ENCODE results near the gene SERINC4. TPM values are rescaled to one million over a fixed set of nuclear protein-coding genes. Genes with fewer than 3 reads are reported as not detected.
A peak's percentile ranks its signal among the peaks of the same experiment; 100 is the strongest.

SERINC4 gene
- total RNA-seq, 1 donor from 2014 or later: not detected

DNA sequence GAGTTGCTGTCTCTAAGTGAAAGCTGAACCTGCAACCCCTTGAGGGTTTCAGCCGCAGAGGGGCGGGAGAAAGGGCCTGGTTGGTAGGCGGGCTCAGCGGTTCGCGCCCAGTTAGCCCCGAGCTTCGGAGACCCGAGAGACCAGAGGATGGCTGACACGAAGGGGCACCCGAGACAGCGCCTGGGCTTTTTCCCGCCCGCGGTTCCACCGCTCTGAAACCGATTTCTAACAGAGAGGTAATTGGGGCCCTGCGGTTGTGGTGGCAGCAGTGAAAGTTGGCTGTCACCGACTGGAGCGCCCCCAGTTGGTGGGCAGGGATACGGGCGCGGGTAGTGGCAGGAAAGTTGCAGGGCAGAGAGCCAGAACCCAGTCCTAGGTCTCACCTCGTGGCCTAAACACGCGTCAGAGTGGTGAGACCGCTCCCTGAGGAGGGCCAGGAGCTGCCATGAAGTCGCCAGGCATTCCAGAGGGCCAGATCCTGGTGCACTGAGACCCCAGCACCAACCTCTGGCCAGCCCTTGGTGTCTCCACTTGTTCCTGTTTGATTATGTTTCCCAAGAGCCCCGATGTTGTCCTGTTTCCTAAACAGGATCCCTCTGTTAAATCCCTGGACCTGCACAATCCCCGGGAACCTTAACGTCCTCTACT lies 22.6 kb downstream of the SERINC4 start:
- H3K27me3 Mint-ChIP-seq (ENCODE audit: unreplicated experiment): no peaks in the 10 kb centered on the region
- H3K4me3 Mint-ChIP-seq (ENCODE audit: unreplicated experiment): peak overlapping the region; percentile 86
- peaks cover 15% of the 10 kb centered on the region for H3K4me1 Mint-ChIP-seq (ENCODE audit: unreplicated experiment)
- peak overlapping the region; percentile 87 for H3K27ac Mint-ChIP-seq (ENCODE audit: unreplicated experiment)
- DNase-seq (ENCODE audit: extremely low spot score, unreplicated experiment): peak; percentile 89
- no peaks in the 10 kb centered on the region for H3K9me3 Mint-ChIP-seq (ENCODE audit: unreplicated experiment)
- TF ChIP-seq CTCF (IDR thresholded peaks at IDR 0.05): peak; percentile 90
- peaks cover 8% of the 10 kb centered on the region for H3K36me3 Mint-ChIP-seq (ENCODE audit: unreplicated experiment)

- Mint-ChIP-seq H3K4me3 (ENCODE audit: unreplicated experiment) (peak within 1 kb of the TSS; percentile 86), H3K36me3 (ENCODE audit: unreplicated experiment) (peaks cover 14% of the 10 kb centered on the region), H3K4me1 (ENCODE audit: unreplicated experiment) (peaks cover 19% of the 10 kb centered on the region), H3K9me3 (ENCODE audit: unreplicated experiment) (no peaks in the 10 kb centered on the region), H3K27ac (ENCODE audit: unreplicated experiment) (peak within 1 kb of the TSS; percentile 87), H3K27me3 (ENCODE audit: unreplicated experiment) (no peaks in the 10 kb centered on the region)
- DNase-seq (ENCODE audit: extremely low spot score, unreplicated experiment): peak; percentile 89
- TF ChIP-seq CTCF (IDR thresholded peaks at IDR 0.05): no peak
Measured at GRCh38 chr15:43776718-43777266, 23.2 kb downstream of the SERINC4 start, which contains the start of gene ELL3. TSS of gene ELL3 (minus strand) at chr15:43776966. CDS start at chr15:43776901, 65 bp downstream.

GRCh38 chr15:43776101-43776717 lies 23.8 kb downstream of the SERINC4 start:
- Mint-ChIP-seq H3K36me3 (ENCODE audit: unreplicated experiment) (peaks cover 17% of the 10 kb centered on the region), H3K4me3 (ENCODE audit: unreplicated experiment) (peak overlapping the region; percentile 86), H3K4me1 (ENCODE audit: unreplicated experiment) (peaks cover 21% of the 10 kb centered on the region), H3K27ac (ENCODE audit: unreplicated experiment) (no peak overlapping the region), H3K9me3 (ENCODE audit: unreplicated experiment) (no peaks in the 10 kb centered on the region), H3K27me3 (ENCODE audit: unreplicated experiment) (no peaks in the 10 kb centered on the region)
- no peak for DNase-seq (ENCODE audit: extremely low spot score, unreplicated experiment)
- TF ChIP-seq CTCF (IDR thresholded peaks at IDR 0.05): no peak

DNA sequence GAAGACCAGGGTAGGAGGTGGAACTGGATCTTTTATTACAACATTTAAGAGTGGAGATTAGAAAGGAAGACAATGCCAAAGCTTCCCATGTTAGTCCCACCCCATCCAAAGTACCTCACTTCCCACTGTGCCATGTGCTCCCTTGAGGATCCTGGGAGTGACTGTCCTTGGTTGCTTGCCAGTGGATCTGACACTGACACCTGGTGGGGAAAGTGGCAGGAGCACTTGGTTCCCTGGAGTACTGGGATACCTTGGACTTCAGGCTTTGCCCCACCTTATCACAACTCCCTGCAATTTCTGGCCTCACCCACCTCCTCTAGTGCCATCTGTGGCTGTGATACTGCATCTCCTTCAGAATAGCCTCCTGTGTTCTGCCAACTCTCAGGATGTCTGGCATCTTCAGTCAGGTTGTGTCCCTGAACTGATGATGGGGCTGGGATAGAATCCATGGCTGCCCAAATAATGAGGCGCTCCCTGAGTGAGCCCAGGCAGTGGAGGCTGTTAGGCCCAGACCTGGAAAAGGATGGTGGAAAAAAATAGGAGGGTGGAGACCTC lies 24.5 kb downstream of the SERINC4 start:
- Mint-ChIP-seq H3K4me3 (ENCODE audit: unreplicated experiment) (peak overlapping the region; percentile 86), H3K4me1 (ENCODE audit: unreplicated experiment) (peaks cover 21% of the 10 kb centered on the region), H3K9me3 (ENCODE audit: unreplicated experiment) (no peaks in the 10 kb centered on the region), H3K27ac (ENCODE audit: unreplicated experiment) (peak overlapping the region; percentile 72), H3K36me3 (ENCODE audit: unreplicated experiment) (peaks cover 23% of the 10 kb centered on the region), H3K27me3 (ENCODE audit: unreplicated experiment) (no peaks in the 10 kb centered on the region)
- no peak for DNase-seq (ENCODE audit: extremely low spot score, unreplicated experiment)
- TF ChIP-seq CTCF (IDR thresholded peaks at IDR 0.05): peak; percentile 35

DNA sequence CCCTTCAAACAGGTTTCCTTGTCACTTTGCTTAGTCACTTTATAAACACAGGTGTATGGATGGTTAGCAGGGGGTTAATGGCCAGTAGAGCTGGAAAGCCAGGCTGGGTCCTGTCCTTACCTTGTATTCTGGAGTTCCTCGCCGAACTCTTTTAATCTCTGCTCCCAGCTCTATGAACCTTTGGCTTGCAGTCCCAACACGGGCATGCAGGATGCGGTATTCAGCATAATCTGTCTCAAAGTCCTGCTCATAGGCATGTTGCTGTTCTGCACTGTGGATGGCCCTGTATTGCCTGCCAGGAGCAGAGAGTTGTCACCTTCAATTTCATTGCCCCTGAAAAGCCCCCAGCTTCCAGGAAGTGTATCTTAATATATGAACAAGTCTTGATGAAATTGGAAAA lies 26.0 kb downstream of the SERINC4 start:
- peaks cover 31% of the 10 kb centered on the region for H3K36me3 Mint-ChIP-seq (ENCODE audit: unreplicated experiment)
- DNase-seq (ENCODE audit: extremely low spot score, unreplicated experiment): no peak
- no peak overlapping the region for H3K27ac Mint-ChIP-seq (ENCODE audit: unreplicated experiment)
- H3K27me3 Mint-ChIP-seq (ENCODE audit: unreplicated experiment): no peaks in the 10 kb centered on the region
- H3K9me3 Mint-ChIP-seq (ENCODE audit: unreplicated experiment): no peaks in the 10 kb centered on the region
- peaks cover 21% of the 10 kb centered on the region for H3K4me1 Mint-ChIP-seq (ENCODE audit: unreplicated experiment)
- no peak overlapping the region for H3K4me3 Mint-ChIP-seq (ENCODE audit: unreplicated experiment)
- no peak for TF ChIP-seq CTCF (IDR thresholded peaks at IDR 0.05)

Data from osteocyte (in vitro differentiated cells).